Measurements from ENCODE around the gene ACSL5.
"Not testable (repeated sequence)": the region's sequence is repeated elsewhere in the genome, so short reads cannot be mapped to it uniquely, and the experiment has no call there.

- not testable (repeated sequence) for TF ChIP-seq CTCF, POLR2A (IDR thresholded peaks at IDR 0.05)
These were observed 14.1 kb downstream of the ACSL5 start for GRCh38 chr10:112388056-112388455.
